ENCODE measurements around the gene SELENOP. TPM values are rescaled to one million over a fixed set of nuclear protein-coding genes. Genes with fewer than 3 reads are reported as not detected.

The SELENOP gene
- total RNA-seq, 1 experiment from 2014 or later = 153 TPM

GRCh38 chr5:42807722-42808447 is 3.8 kb downstream of the SELENOP start:
- Mint-ChIP-seq H3K9me3 (ENCODE audit: unreplicated experiment) (no peaks in the 10 kb centered on the region), H3K27ac (ENCODE audit: unreplicated experiment) (no peak overlapping the region), H3K27me3 (ENCODE audit: insufficient read depth, unreplicated experiment) (no peaks in the 10 kb centered on the region), H3K4me1 (ENCODE audit: low read depth, unreplicated experiment) (peaks cover 28% of the 10 kb centered on the region), H3K4me3 (ENCODE audit: unreplicated experiment) (no peak overlapping the region), H3K36me3 (ENCODE audit: insufficient read depth, unreplicated experiment) (peaks cover 28% of the 10 kb centered on the region)
- intact Hi-C loops (cut with micrococcal nuclease; ENCODE audit: unreplicated experiment) = no loop called here
- TF ChIP-seq CTCF (IDR thresholded peaks at IDR 0.05; ENCODE audit: insufficient read depth in 1 of 2, low read depth in 1 of 2, low read length in 1 of 2, severe bottlenecking in 1 of 2, unreplicated experiment in 1 of 2) = no peak
- ChIA-PET CTCF (interaction anchor here (0.7 kb wide), 1 partner anchor 81 kb away, joined by 3 read pairs; no protein-coding TSS in a partner anchor), POLR2A (interaction anchor here (0.6 kb wide), 2 partner anchors 19 to 29 kb away, joined by 4 to 5 read pairs; no protein-coding TSS in a partner anchor)
- H3K27me3 ChIP-seq (replicated peaks; ENCODE audit: control insufficient read depth, insufficient read depth, low read length) = no peaks in the 10 kb centered on the region
- no TSS peak for BruUV-seq (replicated peaks)
- 0 out of 2 replicates have a peak, but pooled peaks cover 2% of the 10 kb centered on the region for H3K36me3 ChIP-seq (ENCODE audit: control insufficient read depth, insufficient read depth, low read length)
- no peak for DNase-seq
- no peaks in the 10 kb centered on the region; the same call in 1 of the 2 replicates for H3K9me3 ChIP-seq
- no peak overlapping the region for H3K4me3 ChIP-seq (ENCODE audit: low read depth, low read length)
- H3K4me1 ChIP-seq = peaks cover 24% of the 10 kb centered on the region

GRCh38 chr5:42806701-42807262 is 4.9 kb downstream of the SELENOP start:
- POLR2A ChIA-PET = no interaction called here
- 0 out of 2 replicates have a peak, but pooled peaks cover 2% of the 10 kb centered on the region for H3K36me3 ChIP-seq (ENCODE audit: control insufficient read depth, insufficient read depth, low read length)
- H3K27me3 Mint-ChIP-seq (ENCODE audit: insufficient read depth, unreplicated experiment) = no peaks in the 10 kb centered on the region
- no TSS peak for BruUV-seq (replicated peaks)
- H3K27ac Mint-ChIP-seq (ENCODE audit: unreplicated experiment) = no peak overlapping the region
- CTCF ChIA-PET = no interaction called here
- peaks cover 25% of the 10 kb centered on the region for H3K36me3 Mint-ChIP-seq (ENCODE audit: insufficient read depth, unreplicated experiment)
- H3K4me1 Mint-ChIP-seq (ENCODE audit: low read depth, unreplicated experiment) = peaks cover 20% of the 10 kb centered on the region
- no peak overlapping the region for H3K4me3 ChIP-seq (ENCODE audit: low read depth, low read length)
- no peaks in the 10 kb centered on the region for H3K27me3 ChIP-seq (replicated peaks; ENCODE audit: control insufficient read depth, insufficient read depth, low read length)
- no peak overlapping the region for H3K4me3 Mint-ChIP-seq (ENCODE audit: unreplicated experiment)
- intact Hi-C loops (cut with micrococcal nuclease; ENCODE audit: unreplicated experiment) = no loop called here
- TF ChIP-seq CTCF (IDR thresholded peaks at IDR 0.05; ENCODE audit: insufficient read depth in 1 of 2, low read depth in 1 of 2, low read length in 1 of 2, severe bottlenecking in 1 of 2, unreplicated experiment in 1 of 2) = no peak
- no peaks in the 10 kb centered on the region for H3K9me3 ChIP-seq
- H3K4me1 ChIP-seq = peaks cover 13% of the 10 kb centered on the region
- DNase-seq = no peak
- H3K9me3 Mint-ChIP-seq (ENCODE audit: unreplicated experiment) = no peaks in the 10 kb centered on the region

- ChIA-PET CTCF (no interaction called here), POLR2A (no interaction called here)
- Histone ChIP-seq H3K4me3 (ENCODE audit: low read depth, low read length) (no peak overlapping the region), H3K36me3 (ENCODE audit: control insufficient read depth, insufficient read depth, low read length) (0 out of 2 replicates have a peak, but pooled peaks cover 2% of the 10 kb centered on the region), H3K27me3 (replicated peaks; ENCODE audit: control insufficient read depth, insufficient read depth, low read length) (no peaks in the 10 kb centered on the region), H3K9me3 (no peaks in the 10 kb centered on the region), H3K4me1 (peaks cover 9% of the 10 kb centered on the region)
- intact Hi-C loops (cut with micrococcal nuclease; ENCODE audit: unreplicated experiment) = no loop called here
- BruUV-seq (replicated peaks) = no TSS peak
- no peak for TF ChIP-seq CTCF (IDR thresholded peaks at IDR 0.05; ENCODE audit: insufficient read depth in 1 of 2, low read depth in 1 of 2, low read length in 1 of 2, severe bottlenecking in 1 of 2, unreplicated experiment in 1 of 2)
- no peak for DNase-seq
- H3K4me1 Mint-ChIP-seq (ENCODE audit: low read depth, unreplicated experiment) = peaks cover 14% of the 10 kb centered on the region
- H3K36me3 Mint-ChIP-seq (ENCODE audit: insufficient read depth, unreplicated experiment) = peaks cover 24% of the 10 kb centered on the region
- H3K9me3 Mint-ChIP-seq (ENCODE audit: unreplicated experiment) = no peaks in the 10 kb centered on the region
- no peaks in the 10 kb centered on the region for H3K27me3 Mint-ChIP-seq (ENCODE audit: insufficient read depth, unreplicated experiment)
- no peak overlapping the region for H3K27ac Mint-ChIP-seq (ENCODE audit: unreplicated experiment)
- no peak overlapping the region for H3K4me3 Mint-ChIP-seq (ENCODE audit: unreplicated experiment)
These were observed 5.5 kb downstream of the SELENOP start for GRCh38 chr5:42806004-42806700.
